ENCODE measurements around the gene MYLK.

The MYLK gene

GRCh38 chr3:123780656-123781055 is 103.5 kb downstream of the MYLK start:
- H3K9me3 ChIP-seq (ENCODE audit: insufficient read depth, low read depth, low read length), result no peaks in the 10 kb centered on the region
- no peak overlapping the region for H3K9ac ChIP-seq (ENCODE audit: low read depth, low read length)
- no peak overlapping the region for H3K27ac ChIP-seq (ENCODE audit: low read length)
- no peak overlapping the region for H3K4me3 ChIP-seq (ENCODE audit: low read length)
- H3K4me1 ChIP-seq (ENCODE audit: insufficient read depth, low read length), result no peaks in the 10 kb centered on the region
- H3K36me3 ChIP-seq (ENCODE audit: insufficient read depth, low read depth, low read length), result no peaks in the 10 kb centered on the region
- H3K27me3 ChIP-seq (ENCODE audit: insufficient read depth, low read length), result no peaks in the 10 kb centered on the region

GRCh38 chr3:123779655-123780231 is 104.4 kb downstream of the MYLK start:
- H3K36me3 ChIP-seq (ENCODE audit: insufficient read depth, low read depth, low read length), result no peaks in the 10 kb centered on the region
- no peaks in the 10 kb centered on the region for H3K9me3 ChIP-seq (ENCODE audit: insufficient read depth, low read depth, low read length)
- H3K4me1 ChIP-seq (ENCODE audit: insufficient read depth, low read length), result no peaks in the 10 kb centered on the region
- H3K4me3 ChIP-seq (ENCODE audit: low read length), result no peak overlapping the region
- no peaks in the 10 kb centered on the region for H3K27me3 ChIP-seq (ENCODE audit: insufficient read depth, low read length)
- H3K9ac ChIP-seq (ENCODE audit: low read depth, low read length), result no peak overlapping the region
- H3K27ac ChIP-seq (ENCODE audit: low read length), result no peak overlapping the region

- Histone ChIP-seq H3K9ac (ENCODE audit: low read depth, low read length) (no peak overlapping the region), H3K4me1 (ENCODE audit: insufficient read depth, low read length) (no peaks in the 10 kb centered on the region), H3K9me3 (ENCODE audit: insufficient read depth, low read depth, low read length) (no peaks in the 10 kb centered on the region), H3K27me3 (ENCODE audit: insufficient read depth, low read length) (no peaks in the 10 kb centered on the region), H3K4me3 (ENCODE audit: low read length) (no peak overlapping the region), H3K27ac (ENCODE audit: low read length) (no peak overlapping the region), H3K36me3 (ENCODE audit: insufficient read depth, low read depth, low read length) (no peaks in the 10 kb centered on the region)
Observed at GRCh38 chr3:123778991-123779622, 105.0 kb downstream of the MYLK start.

- Histone ChIP-seq H3K9me3 (ENCODE audit: insufficient read depth, low read depth, low read length) (no peaks in the 10 kb centered on the region), H3K4me3 (ENCODE audit: low read length) (no peak overlapping the region), H3K4me1 (ENCODE audit: insufficient read depth, low read length) (no peaks in the 10 kb centered on the region), H3K27me3 (ENCODE audit: insufficient read depth, low read length) (no peaks in the 10 kb centered on the region), H3K36me3 (ENCODE audit: insufficient read depth, low read depth, low read length) (no peaks in the 10 kb centered on the region), H3K27ac (ENCODE audit: low read length) (no peak overlapping the region), H3K9ac (ENCODE audit: low read depth, low read length) (no peak overlapping the region)
Observed at GRCh38 chr3:123778525-123778924, 105.6 kb downstream of the MYLK start.

- no peak overlapping the region for H3K4me3 ChIP-seq (ENCODE audit: low read length)
- H3K36me3 ChIP-seq (ENCODE audit: insufficient read depth, low read depth, low read length), result no peaks in the 10 kb centered on the region
- H3K9me3 ChIP-seq (ENCODE audit: insufficient read depth, low read depth, low read length), result no peaks in the 10 kb centered on the region
- H3K4me1 ChIP-seq (ENCODE audit: insufficient read depth, low read length), result no peaks in the 10 kb centered on the region
- no peaks in the 10 kb centered on the region for H3K27me3 ChIP-seq (ENCODE audit: insufficient read depth, low read length)
- no peak overlapping the region for H3K9ac ChIP-seq (ENCODE audit: low read depth, low read length)
- no peak overlapping the region for H3K27ac ChIP-seq (ENCODE audit: low read length)
Observed at GRCh38 chr3:123776071-123776782, 107.9 kb downstream of the MYLK start.

- Histone ChIP-seq H3K36me3 (ENCODE audit: insufficient read depth, low read depth, low read length) (no peaks in the 10 kb centered on the region), H3K4me1 (ENCODE audit: insufficient read depth, low read length) (no peaks in the 10 kb centered on the region), H3K9me3 (ENCODE audit: insufficient read depth, low read depth, low read length) (no peaks in the 10 kb centered on the region), H3K4me3 (ENCODE audit: low read length) (no peak overlapping the region), H3K27ac (ENCODE audit: low read length) (no peak overlapping the region), H3K27me3 (ENCODE audit: insufficient read depth, low read length) (no peaks in the 10 kb centered on the region), H3K9ac (ENCODE audit: low read depth, low read length) (no peak overlapping the region)
Observed at GRCh38 chr3:123774474-123774873, 109.7 kb downstream of the MYLK start.

- Histone ChIP-seq H3K4me3 (ENCODE audit: low read length) (no peak overlapping the region), H3K27me3 (ENCODE audit: insufficient read depth, low read length) (no peaks in the 10 kb centered on the region), H3K9ac (ENCODE audit: low read depth, low read length) (no peak overlapping the region), H3K4me1 (ENCODE audit: insufficient read depth, low read length) (no peaks in the 10 kb centered on the region), H3K27ac (ENCODE audit: low read length) (no peak overlapping the region), H3K9me3 (ENCODE audit: insufficient read depth, low read depth, low read length) (no peaks in the 10 kb centered on the region), H3K36me3 (ENCODE audit: insufficient read depth, low read depth, low read length) (no peaks in the 10 kb centered on the region)
Observed at GRCh38 chr3:123773681-123774431, 110.3 kb downstream of the MYLK start.

- no peaks in the 10 kb centered on the region for H3K27me3 ChIP-seq (ENCODE audit: insufficient read depth, low read length)
- no peaks in the 10 kb centered on the region for H3K36me3 ChIP-seq (ENCODE audit: insufficient read depth, low read depth, low read length)
- no peak overlapping the region for H3K27ac ChIP-seq (ENCODE audit: low read length)
- peaks cover 4% of the 10 kb centered on the region for H3K4me1 ChIP-seq (ENCODE audit: insufficient read depth, low read length)
- H3K9ac ChIP-seq (ENCODE audit: low read depth, low read length), result no peak overlapping the region
- no peaks in the 10 kb centered on the region for H3K9me3 ChIP-seq (ENCODE audit: insufficient read depth, low read depth, low read length)
- no peak overlapping the region for H3K4me3 ChIP-seq (ENCODE audit: low read length)
Observed at GRCh38 chr3:123769356-123769743, 114.8 kb downstream of the MYLK start.

- no peaks in the 10 kb centered on the region for H3K27me3 ChIP-seq (ENCODE audit: insufficient read depth, low read length)
- H3K9me3 ChIP-seq (ENCODE audit: insufficient read depth, low read depth, low read length), result no peaks in the 10 kb centered on the region
- no peak overlapping the region for H3K27ac ChIP-seq (ENCODE audit: low read length)
- no peak overlapping the region for H3K4me3 ChIP-seq (ENCODE audit: low read length)
- no peak overlapping the region for H3K9ac ChIP-seq (ENCODE audit: low read depth, low read length)
- H3K36me3 ChIP-seq (ENCODE audit: insufficient read depth, low read depth, low read length), result no peaks in the 10 kb centered on the region
- H3K4me1 ChIP-seq (ENCODE audit: insufficient read depth, low read length), result peaks cover 4% of the 10 kb centered on the region
Observed at GRCh38 chr3:123768480-123769355, 115.4 kb downstream of the MYLK start.

GRCh38 chr3:123767564-123768292 is 116.4 kb downstream of the MYLK start:
- Histone ChIP-seq H3K9ac (ENCODE audit: low read depth, low read length) (no peak overlapping the region), H3K4me1 (ENCODE audit: insufficient read depth, low read length) (peaks cover 4% of the 10 kb centered on the region), H3K27me3 (ENCODE audit: insufficient read depth, low read length) (no peaks in the 10 kb centered on the region)

More at GRCh38 chr3:123767564-123768292, 116.4 kb downstream of the MYLK start:
- Histone ChIP-seq H3K27ac (ENCODE audit: low read length) (no peak overlapping the region), H3K36me3 (ENCODE audit: insufficient read depth, low read depth, low read length) (no peaks in the 10 kb centered on the region), H3K4me3 (ENCODE audit: low read length) (no peak overlapping the region), H3K9me3 (ENCODE audit: insufficient read depth, low read depth, low read length) (no peaks in the 10 kb centered on the region)

Measured in iPS-20b (cell line).